ENCODE results near the gene NAP1L4.

GRCh38 chr11:2942872-2943710 lies 49.0 kb downstream of the NAP1L4 start:
- TF ChIP-seq EP300 (IDR thresholded peaks at IDR 0.05) (no peak), CTCF (IDR thresholded peaks at IDR 0.05) (no peak)
